ENCODE data around the gene PPP1R15A.

DNA sequence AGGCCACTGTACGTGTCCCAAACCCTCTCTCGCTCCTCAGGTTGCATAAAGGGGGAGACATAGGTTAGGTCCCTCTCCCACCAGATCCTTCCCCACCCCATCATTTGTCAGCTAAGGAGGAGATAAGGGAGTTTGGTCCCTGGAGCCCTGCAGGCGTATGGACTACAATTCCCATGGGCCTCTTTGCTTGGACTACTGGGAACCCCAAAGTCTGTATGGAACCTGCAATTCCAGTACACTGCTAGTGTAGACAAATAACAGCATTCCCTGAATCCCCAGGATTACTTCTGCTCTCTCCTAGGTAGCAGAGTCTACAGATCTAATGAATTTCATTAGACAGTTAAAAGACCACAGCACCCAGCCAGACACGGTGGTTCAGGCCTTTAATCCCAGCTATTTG is 19.9 kb upstream of the PPP1R15A start:
- no peak for TF ChIP-seq POLR2AphosphoS5 (IDR thresholded peaks at IDR 0.05; ENCODE audit: low read depth, low read length)
- TF ChIP-seq, protein P1, sequence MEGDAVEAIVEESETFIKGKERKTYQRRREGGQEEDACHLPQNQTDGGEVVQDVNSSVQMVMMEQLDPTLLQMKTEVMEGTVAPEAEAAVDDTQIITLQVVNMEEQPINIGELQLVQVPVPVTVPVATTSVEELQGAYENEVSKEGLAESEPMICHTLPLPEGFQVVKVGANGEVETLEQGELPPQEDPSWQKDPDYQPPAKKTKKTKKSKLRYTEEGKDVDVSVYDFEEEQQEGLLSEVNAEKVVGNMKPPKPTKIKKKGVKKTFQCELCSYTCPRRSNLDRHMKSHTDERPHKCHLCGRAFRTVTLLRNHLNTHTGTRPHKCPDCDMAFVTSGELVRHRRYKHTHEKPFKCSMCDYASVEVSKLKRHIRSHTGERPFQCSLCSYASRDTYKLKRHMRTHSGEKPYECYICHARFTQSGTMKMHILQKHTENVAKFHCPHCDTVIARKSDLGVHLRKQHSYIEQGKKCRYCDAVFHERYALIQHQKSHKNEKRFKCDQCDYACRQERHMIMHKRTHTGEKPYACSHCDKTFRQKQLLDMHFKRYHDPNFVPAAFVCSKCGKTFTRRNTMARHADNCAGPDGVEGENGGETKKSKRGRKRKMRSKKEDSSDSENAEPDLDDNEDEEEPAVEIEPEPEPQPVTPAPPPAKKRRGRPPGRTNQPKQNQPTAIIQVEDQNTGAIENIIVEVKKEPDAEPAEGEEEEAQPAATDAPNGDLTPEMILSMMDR (IDR thresholded peaks at IDR 0.05; ENCODE audit: control extremely low read depth in 1 of 3, insufficient read depth in 1 of 3, low read depth in 1 of 3, low read length in 3 of 3): no peak
- no peak for TF ChIP-seq CEBPB (IDR thresholded peaks at IDR 0.05; ENCODE audit: low read depth, low read length)
- TF ChIP-seq, protein P2, sequence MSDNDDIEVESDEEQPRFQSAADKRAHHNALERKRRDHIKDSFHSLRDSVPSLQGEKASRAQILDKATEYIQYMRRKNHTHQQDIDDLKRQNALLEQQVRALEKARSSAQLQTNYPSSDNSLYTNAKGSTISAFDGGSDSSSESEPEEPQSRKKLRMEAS (IDR thresholded peaks at IDR 0.05): no peak
- TF ChIP-seq CREB1 (IDR thresholded peaks at IDR 0.05): no peak
- TF ChIP-seq YY1 (IDR thresholded peaks at IDR 0.05; ENCODE audit: low read depth, low read length): no peak
- TF ChIP-seq HDAC2 (IDR thresholded peaks at IDR 0.05; ENCODE audit: borderline replicate concordance in 1 of 2, low read depth in 2 of 2, low read length in 2 of 2): no peak
- TF ChIP-seq NRF1 (IDR thresholded peaks at IDR 0.05; ENCODE audit: low read depth, low read length): no peak
- no peak for TF ChIP-seq EZH2 (IDR thresholded peaks at IDR 0.05; ENCODE audit: low read depth, low read length, severe bottlenecking)
- TF ChIP-seq ZNF274 (IDR thresholded peaks at IDR 0.05; ENCODE audit: borderline replicate concordance, extremely low read depth, low read length): no peak

All from H1 (cell line).